ENCODE measurements around the gene HDLBP. TPM values are rescaled to one million over a fixed set of nuclear protein-coding genes. Genes with fewer than 3 reads are reported as not detected.

Gene HDLBP
- total RNA-seq, 2 donors from 2014 or later: 274 to 287 TPM

GRCh38 chr2:241291977-241292376, 23.5 kb downstream of the HDLBP start:
- no peak for TF ChIP-seq CTCF (IDR thresholded peaks at IDR 0.05)
- peaks cover 0 to 34% of the 10 kb centered on the region in 2 donors for H3K4me1 ChIP-seq
- no peak overlapping the region for H3K27ac ChIP-seq
- DNase-seq (ENCODE audit: low spot score): no peak
- no peaks in the 10 kb centered on the region for H3K9me3 ChIP-seq
- H3K36me3 ChIP-seq: no peaks in the 10 kb centered on the region
- no peak overlapping the region for H3K4me3 ChIP-seq
- no peaks in the 10 kb centered on the region for H3K27me3 ChIP-seq

- no peaks in the 10 kb centered on the region for H3K27me3 ChIP-seq
- peaks cover 0 to 34% of the 10 kb centered on the region in 2 donors for H3K4me1 ChIP-seq
- no peak overlapping the region for H3K27ac ChIP-seq
- H3K9me3 ChIP-seq: no peaks in the 10 kb centered on the region
- no peak for TF ChIP-seq CTCF (IDR thresholded peaks at IDR 0.05)
- no peaks in the 10 kb centered on the region for H3K36me3 ChIP-seq
- no peak overlapping the region for H3K4me3 ChIP-seq
- no peak for DNase-seq (ENCODE audit: low spot score)
Observed at GRCh38 chr2:241291153-241291552, 24.3 kb downstream of the HDLBP start.

- H3K4me1 ChIP-seq: peaks cover 0 to 34% of the 10 kb centered on the region in 2 donors
- no peak overlapping the region for H3K27ac ChIP-seq
- no peak for DNase-seq (ENCODE audit: low spot score)
Observed at GRCh38 chr2:241289597-241289996, 25.9 kb downstream of the HDLBP start.

GRCh38 chr2:241289053-241289452, 26.4 kb downstream of the HDLBP start:
- peaks cover 0 to 34% of the 10 kb centered on the region in 2 donors for H3K4me1 ChIP-seq
- no peaks in the 10 kb centered on the region for H3K36me3 ChIP-seq
- H3K4me3 ChIP-seq: no peak overlapping the region
- no peak for TF ChIP-seq CTCF (IDR thresholded peaks at IDR 0.05)
- H3K9me3 ChIP-seq: no peaks in the 10 kb centered on the region
- DNase-seq (ENCODE audit: low spot score): no peak
- no peak overlapping the region for H3K27ac ChIP-seq
- H3K27me3 ChIP-seq: no peaks in the 10 kb centered on the region

More at GRCh38 chr2:241289597-241289996, 25.9 kb downstream of the HDLBP start:
- H3K4me3 ChIP-seq: no peak overlapping the region
- no peaks in the 10 kb centered on the region for H3K27me3 ChIP-seq
- H3K36me3 ChIP-seq: no peaks in the 10 kb centered on the region
- no peak for TF ChIP-seq CTCF (IDR thresholded peaks at IDR 0.05)
- no peaks in the 10 kb centered on the region for H3K9me3 ChIP-seq

GRCh38 chr2:241288324-241288888, 27.1 kb downstream of the HDLBP start:
- Histone ChIP-seq H3K4me1 (peaks cover 0 to 34% of the 10 kb centered on the region in 2 donors), H3K27me3 (no peaks in the 10 kb centered on the region), H3K9me3 (no peaks in the 10 kb centered on the region), H3K36me3 (no peaks in the 10 kb centered on the region), H3K27ac (no peak overlapping the region), H3K4me3 (no peak overlapping the region)
- no peak for DNase-seq (ENCODE audit: low spot score)
- TF ChIP-seq CTCF (IDR thresholded peaks at IDR 0.05): no peak
